T-helper 1 cell treated with Interleukin-12 subunit alpha and Interleukin-12 subunit beta and Interleukin-4 antibody, amounts not matched to agents 30 μg/mL and 1 μg/mL, for 36 hours (primary cell): ENCODE data around the gene TBC1D2.

Experiments
- H3K27ac Mint-ChIP-seq: one replicate; pipeline ENCODE4 v1.8.0; 2021; ENCODE audit warnings: mild to moderate bottlenecking, mixed read lengths
- H3K27me3 Mint-ChIP-seq: one replicate; pipeline ENCODE4 v1.8.0; 2021; ENCODE audit warnings: low read depth, mixed read lengths
- H3K36me3 Mint-ChIP-seq: one replicate; pipeline ENCODE4 v1.8.0; 2021; ENCODE audit warnings: low read depth, mixed read lengths
- H3K4me1 Mint-ChIP-seq: one replicate; pipeline ENCODE4 v1.8.0; 2021; ENCODE audit warnings: low read depth, mixed read lengths
- H3K4me3 Mint-ChIP-seq: one replicate; pipeline ENCODE4 v1.8.0; 2021; ENCODE audit warnings: mild to moderate bottlenecking, moderate library complexity, mixed read lengths
- H3K9me3 Mint-ChIP-seq: one replicate; pipeline ENCODE4 v1.8.0; 2021; ENCODE audit warnings: mixed read lengths

The TBC1D2 gene

GRCh38 chr9:98187926-98188325 is 67.5 kb downstream of the TBC1D2 start:
- no peaks in the 10 kb centered on the region for H3K9me3 Mint-ChIP-seq
- peaks cover 5% of the 10 kb centered on the region for H3K4me1 Mint-ChIP-seq
- no peaks in the 10 kb centered on the region for H3K36me3 Mint-ChIP-seq
- peaks cover 5% of the 10 kb centered on the region for H3K27me3 Mint-ChIP-seq
- H3K27ac Mint-ChIP-seq: no peak overlapping the region
- no peak overlapping the region for H3K4me3 Mint-ChIP-seq

- H3K9me3 Mint-ChIP-seq: no peaks in the 10 kb centered on the region
- H3K27ac Mint-ChIP-seq: no peak overlapping the region
- H3K4me1 Mint-ChIP-seq: peaks cover 6% of the 10 kb centered on the region
- H3K4me3 Mint-ChIP-seq: no peak overlapping the region
- H3K36me3 Mint-ChIP-seq: no peaks in the 10 kb centered on the region
- H3K27me3 Mint-ChIP-seq: peaks cover 3% of the 10 kb centered on the region
Measured at GRCh38 chr9:98186236-98186635, 69.2 kb downstream of the TBC1D2 start.

GRCh38 chr9:98185611-98186171 is 69.8 kb downstream of the TBC1D2 start:
- no peak overlapping the region for H3K4me3 Mint-ChIP-seq
- peaks cover 6% of the 10 kb centered on the region for H3K4me1 Mint-ChIP-seq
- no peaks in the 10 kb centered on the region for H3K9me3 Mint-ChIP-seq
- H3K27ac Mint-ChIP-seq: no peak overlapping the region
- no peaks in the 10 kb centered on the region for H3K27me3 Mint-ChIP-seq
- no peaks in the 10 kb centered on the region for H3K36me3 Mint-ChIP-seq

- Mint-ChIP-seq H3K27me3 (no peaks in the 10 kb centered on the region), H3K4me3 (no peak overlapping the region), H3K36me3 (no peaks in the 10 kb centered on the region), H3K27ac (no peak overlapping the region), H3K9me3 (no peaks in the 10 kb centered on the region), H3K4me1 (peaks cover 6% of the 10 kb centered on the region)
Measured at GRCh38 chr9:98185021-98185567, 70.4 kb downstream of the TBC1D2 start.

- no peak overlapping the region for H3K4me3 Mint-ChIP-seq
- no peaks in the 10 kb centered on the region for H3K27me3 Mint-ChIP-seq
- no peaks in the 10 kb centered on the region for H3K36me3 Mint-ChIP-seq
- no peak overlapping the region for H3K27ac Mint-ChIP-seq
- no peaks in the 10 kb centered on the region for H3K9me3 Mint-ChIP-seq
- H3K4me1 Mint-ChIP-seq: peaks cover 6% of the 10 kb centered on the region
Measured at GRCh38 chr9:98184326-98184725, 71.1 kb downstream of the TBC1D2 start.

GRCh38 chr9:98182889-98183599 is 72.4 kb downstream of the TBC1D2 start:
- H3K36me3 Mint-ChIP-seq: no peaks in the 10 kb centered on the region
- no peaks in the 10 kb centered on the region for H3K27me3 Mint-ChIP-seq
- H3K27ac Mint-ChIP-seq: no peak overlapping the region
- peaks cover 3% of the 10 kb centered on the region for H3K4me1 Mint-ChIP-seq
- H3K4me3 Mint-ChIP-seq: no peak overlapping the region
- no peaks in the 10 kb centered on the region for H3K9me3 Mint-ChIP-seq

- H3K4me1 Mint-ChIP-seq: peaks cover 3% of the 10 kb centered on the region
- no peak overlapping the region for H3K27ac Mint-ChIP-seq
- no peaks in the 10 kb centered on the region for H3K27me3 Mint-ChIP-seq
- H3K9me3 Mint-ChIP-seq: no peaks in the 10 kb centered on the region
- H3K4me3 Mint-ChIP-seq: no peak overlapping the region
- H3K36me3 Mint-ChIP-seq: no peaks in the 10 kb centered on the region
Measured at GRCh38 chr9:98182069-98182820, 73.2 kb downstream of the TBC1D2 start.

GRCh38 chr9:98181746-98182068 is 73.7 kb downstream of the TBC1D2 start:
- Mint-ChIP-seq H3K27ac (no peak overlapping the region), H3K4me1 (peaks cover 3% of the 10 kb centered on the region), H3K27me3 (no peaks in the 10 kb centered on the region), H3K9me3 (no peaks in the 10 kb centered on the region), H3K36me3 (no peaks in the 10 kb centered on the region), H3K4me3 (no peak overlapping the region)

GRCh38 chr9:98180996-98181395 is 74.5 kb downstream of the TBC1D2 start:
- peaks cover 3% of the 10 kb centered on the region for H3K4me1 Mint-ChIP-seq
- no peak overlapping the region for H3K4me3 Mint-ChIP-seq

GRCh38 chr9:98178874-98179850 is 76.3 kb downstream of the TBC1D2 start:
- Mint-ChIP-seq H3K27ac (no peak overlapping the region), H3K36me3 (no peaks in the 10 kb centered on the region), H3K27me3 (no peaks in the 10 kb centered on the region), H3K4me1 (peaks cover 4% of the 10 kb centered on the region), H3K9me3 (no peaks in the 10 kb centered on the region), H3K4me3 (no peak overlapping the region)

More at GRCh38 chr9:98180996-98181395, 74.5 kb downstream of the TBC1D2 start:
- no peaks in the 10 kb centered on the region for H3K36me3 Mint-ChIP-seq
- no peaks in the 10 kb centered on the region for H3K27me3 Mint-ChIP-seq
- H3K9me3 Mint-ChIP-seq: no peaks in the 10 kb centered on the region
- no peak overlapping the region for H3K27ac Mint-ChIP-seq

- Mint-ChIP-seq H3K27me3 (no peaks in the 10 kb centered on the region), H3K4me1 (peaks cover 3% of the 10 kb centered on the region), H3K4me3 (no peak overlapping the region), H3K36me3 (no peaks in the 10 kb centered on the region), H3K27ac (no peak overlapping the region), H3K9me3 (no peaks in the 10 kb centered on the region)
Measured at GRCh38 chr9:98176391-98177259, 78.8 kb downstream of the TBC1D2 start.

- H3K27me3 Mint-ChIP-seq: no peaks in the 10 kb centered on the region
- H3K9me3 Mint-ChIP-seq: no peaks in the 10 kb centered on the region
- H3K36me3 Mint-ChIP-seq: no peaks in the 10 kb centered on the region
- H3K27ac Mint-ChIP-seq: no peak overlapping the region
- H3K4me3 Mint-ChIP-seq: no peak overlapping the region
- peaks cover 3% of the 10 kb centered on the region for H3K4me1 Mint-ChIP-seq
Measured at GRCh38 chr9:98175762-98176161, 79.7 kb downstream of the TBC1D2 start.

- H3K27ac Mint-ChIP-seq: no peak overlapping the region
- H3K36me3 Mint-ChIP-seq: no peaks in the 10 kb centered on the region
- no peaks in the 10 kb centered on the region for H3K27me3 Mint-ChIP-seq
- H3K4me3 Mint-ChIP-seq: no peak overlapping the region
- H3K9me3 Mint-ChIP-seq: no peaks in the 10 kb centered on the region
- H3K4me1 Mint-ChIP-seq: peaks cover 4% of the 10 kb centered on the region
Measured at GRCh38 chr9:98175028-98175569, 80.3 kb downstream of the TBC1D2 start.
